DMS 273 treated with DMSO at 0.1 percent for 48 hours (cell line): ENCODE data around the gene C5orf52.
"Not testable (repeated sequence)": the region's sequence is repeated elsewhere in the genome, so short reads cannot be mapped to it uniquely, and the experiment has no call there.

Experiments
- DNase-seq: peaks from one replicate; lab custom pipeline; 2025; lab: John Stamatoyannopoulos, UW

C5orf52 gene

DNA sequence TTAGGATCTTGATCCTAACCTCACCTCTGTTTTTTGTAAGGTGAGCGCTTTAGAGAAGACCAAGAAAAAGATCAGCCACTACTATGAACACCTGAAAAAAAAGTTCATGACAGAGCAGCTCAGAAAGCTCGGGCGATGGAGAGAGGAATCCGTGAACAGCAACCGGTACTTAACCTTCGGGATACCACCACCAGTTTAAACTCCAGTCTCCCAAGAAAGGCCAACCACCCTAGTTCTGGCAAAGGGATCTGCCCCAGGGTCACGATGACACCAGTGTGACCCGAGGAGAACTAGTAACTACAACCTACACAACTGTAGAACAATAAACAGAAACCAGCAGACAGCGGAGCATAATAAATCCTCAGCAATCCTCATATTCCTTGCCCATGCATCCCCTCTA, 8.5 kb downstream of the C5orf52 start:
- DNase-seq = no peak

DNA sequence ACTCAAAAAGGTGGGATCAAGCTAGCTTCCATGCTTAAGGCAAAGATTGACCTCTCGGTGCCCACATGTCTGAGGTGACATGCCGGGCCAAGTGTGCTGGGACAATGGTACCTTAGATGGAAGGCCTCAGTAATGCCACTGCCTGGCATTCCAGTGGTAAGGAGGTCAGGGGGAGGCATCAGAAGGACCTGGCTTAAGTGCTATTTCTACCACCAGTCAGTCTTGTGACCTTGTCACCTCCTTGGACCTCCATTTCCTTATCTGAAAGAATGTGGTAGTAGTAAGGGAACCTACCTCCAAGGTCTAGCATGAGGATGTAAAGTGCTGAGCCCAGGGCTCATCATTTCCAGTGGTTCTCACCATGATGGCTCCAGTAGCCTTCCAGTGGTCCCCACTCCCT, 8.9 kb downstream of the C5orf52 start:
- no peak for DNase-seq

DNA sequence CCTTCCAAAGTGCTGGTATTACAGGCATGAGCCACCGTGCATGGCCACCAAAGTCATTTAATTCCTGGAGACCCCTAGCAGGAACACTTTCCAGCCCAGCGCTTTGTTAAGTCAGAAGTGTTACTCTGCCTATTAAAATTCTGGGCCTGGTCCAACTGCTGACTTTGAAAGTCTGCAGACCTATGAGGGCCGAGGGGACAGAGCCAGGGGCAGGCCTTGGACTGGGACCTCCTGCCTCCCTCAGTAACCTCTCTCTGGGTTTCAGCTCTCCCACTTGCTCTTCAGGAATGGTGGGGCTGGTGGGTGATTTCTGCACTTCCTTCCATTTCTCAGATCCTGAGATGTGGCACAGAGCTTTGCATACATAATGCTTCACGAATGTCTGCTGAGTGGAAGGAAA, 9.7 kb downstream of the C5orf52 start:
- DNase-seq = no peak

DNA sequence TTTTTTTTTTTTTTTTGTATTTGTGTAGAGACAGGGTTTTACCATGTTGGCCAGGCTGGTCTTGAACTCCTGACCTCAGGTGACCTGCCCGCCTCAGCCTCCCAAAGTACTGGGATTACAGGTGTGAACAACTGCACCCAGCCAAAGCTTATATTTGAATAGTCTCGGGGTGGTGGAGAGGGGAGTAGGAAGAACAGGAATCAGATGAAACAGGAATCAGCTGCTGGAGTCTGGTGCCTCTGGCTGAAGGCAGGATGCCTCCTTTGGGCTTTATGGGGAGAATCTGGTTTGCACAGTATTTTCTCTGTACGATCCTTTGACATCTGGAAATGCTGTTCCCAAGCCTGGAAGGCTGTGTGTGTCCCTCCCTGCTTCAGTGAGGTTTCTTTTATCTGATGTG, 10.9 kb downstream of the C5orf52 start:
- DNase-seq = no peak

DNA sequence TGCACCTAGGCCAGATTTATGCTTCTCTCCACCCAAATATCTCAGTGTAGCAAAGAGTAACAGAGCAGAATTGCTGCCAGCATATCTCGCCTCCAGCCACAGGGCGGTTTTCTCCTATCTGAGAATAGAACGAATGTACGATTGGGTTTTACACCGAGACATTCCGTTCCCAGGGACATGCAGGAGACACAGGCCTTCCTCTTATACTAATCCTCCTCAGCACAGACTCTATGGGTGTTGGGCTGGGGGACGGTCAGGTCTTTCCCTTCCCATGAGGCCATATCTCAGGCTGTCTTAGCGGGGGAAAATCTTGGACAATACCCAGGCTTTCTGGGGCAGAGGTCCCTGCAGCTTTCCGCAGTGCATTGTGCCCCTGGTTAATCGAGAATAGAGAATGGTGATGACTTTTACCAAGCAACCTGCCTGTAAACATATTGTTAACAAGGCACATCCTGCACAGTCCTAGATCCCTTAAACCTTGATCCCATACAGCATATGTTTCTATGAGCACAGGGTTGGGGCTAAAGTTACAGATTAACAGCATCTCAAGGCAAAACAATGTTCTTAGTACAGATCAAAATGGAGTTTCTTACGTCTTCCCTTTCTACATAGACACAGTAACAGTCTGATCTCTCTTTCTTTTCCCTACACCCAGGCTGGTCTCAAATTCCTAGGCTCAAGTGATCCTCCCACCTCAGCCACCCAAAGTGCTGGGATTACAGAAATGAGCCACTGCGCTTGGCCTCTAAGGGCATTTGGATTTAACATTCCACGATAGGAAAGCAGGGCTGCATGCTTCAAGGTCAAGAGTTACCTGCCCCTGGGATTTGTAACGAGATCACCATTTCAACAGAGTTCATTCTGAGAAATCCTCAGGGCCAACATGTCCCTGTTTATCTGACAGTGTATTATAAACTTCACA, 15.2 kb downstream of the C5orf52 start:
- not testable (repeated sequence) for DNase-seq

DNA sequence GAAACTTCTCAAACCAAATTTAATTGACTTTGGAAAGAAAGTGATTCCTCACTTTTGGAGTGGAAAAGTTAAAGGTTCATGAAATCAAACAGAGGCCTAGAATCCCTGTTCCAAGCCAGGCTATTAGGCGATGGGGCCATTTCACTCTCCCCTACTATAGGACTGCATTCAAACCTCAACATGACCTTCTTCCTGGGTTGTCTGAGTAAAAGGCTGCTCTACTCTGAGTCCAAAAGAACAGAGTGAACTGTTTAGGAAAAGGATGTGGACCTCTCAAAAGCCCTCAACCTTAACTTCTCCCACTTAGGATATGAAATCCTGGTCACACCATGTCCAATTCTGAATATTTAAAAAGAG, 15.8 kb downstream of the C5orf52 start:
- DNase-seq = no peak

DNA sequence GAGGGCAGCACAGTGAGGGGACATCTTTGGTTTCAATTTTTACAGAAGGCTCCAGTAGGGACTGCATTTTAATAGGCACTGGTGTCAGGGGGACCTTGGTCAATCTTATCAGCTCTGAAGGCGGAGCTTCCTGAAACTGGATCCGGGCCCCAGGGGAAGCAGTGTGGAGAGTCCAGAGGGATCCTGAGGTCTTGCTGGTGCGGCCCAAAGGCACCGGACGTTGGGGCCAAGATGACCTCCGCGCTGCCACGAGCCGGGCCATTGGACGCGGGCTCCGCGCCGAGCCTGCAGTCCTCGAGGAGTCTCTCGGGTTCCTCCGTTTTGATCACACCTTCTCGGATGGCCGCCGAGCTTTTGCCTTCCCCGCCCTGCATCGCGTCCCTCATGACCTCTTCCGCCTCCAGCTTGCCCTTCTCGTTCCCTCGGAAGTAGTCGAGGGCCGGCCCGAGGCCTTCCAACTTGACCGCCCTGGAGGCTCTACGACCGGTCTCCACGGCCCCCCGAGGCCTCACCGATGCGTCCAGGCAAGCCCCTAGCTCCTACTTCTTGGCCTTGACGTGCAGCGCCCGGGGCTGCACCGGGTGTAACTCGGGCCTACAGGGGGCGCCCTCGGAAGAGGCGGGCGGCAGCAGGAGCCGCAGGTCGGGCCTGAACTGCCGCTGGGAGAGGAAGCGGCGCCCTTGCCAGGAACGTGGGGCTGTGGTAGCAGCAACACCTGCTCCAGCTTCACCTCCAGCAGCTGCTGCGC, 18.8 kb downstream of the C5orf52 start:
- no peak for DNase-seq

DNA sequence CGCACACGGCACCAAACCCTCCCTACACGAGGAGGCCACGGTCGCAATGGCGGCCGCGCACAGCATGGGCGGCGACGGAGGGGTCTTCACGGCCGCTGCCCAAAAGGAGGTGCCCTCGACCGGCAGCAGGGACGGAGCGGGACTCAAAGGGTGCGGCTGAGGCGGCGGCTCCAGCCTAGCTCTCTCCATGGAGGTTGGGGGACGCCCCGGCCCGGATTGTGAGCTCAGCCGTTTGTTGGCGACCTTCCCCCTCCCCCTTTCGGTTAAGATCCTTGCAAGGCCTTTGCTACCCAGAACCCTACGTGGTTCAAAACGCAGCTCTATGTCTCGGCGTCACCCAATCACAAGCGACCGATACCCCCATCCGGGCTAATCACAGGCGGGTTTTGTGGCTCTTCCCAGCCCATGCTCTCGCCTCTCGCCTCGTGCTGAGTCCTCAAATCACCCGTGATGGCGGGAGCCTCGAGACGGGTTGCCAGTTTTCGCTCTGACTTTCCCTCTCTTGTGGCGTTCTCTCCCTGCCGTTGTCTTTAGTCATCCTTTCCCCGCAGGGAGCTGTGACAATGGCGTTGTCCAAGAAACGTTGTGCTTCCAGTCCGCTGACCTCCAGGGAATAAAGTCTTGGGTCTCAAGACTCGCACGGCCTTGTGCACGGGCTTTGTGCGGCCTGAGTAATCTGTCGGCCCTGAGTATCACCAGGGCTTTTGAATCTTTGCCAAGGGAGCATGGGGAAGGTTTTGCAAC, 19.5 kb downstream of the C5orf52 start:
- no peak for DNase-seq

DNA sequence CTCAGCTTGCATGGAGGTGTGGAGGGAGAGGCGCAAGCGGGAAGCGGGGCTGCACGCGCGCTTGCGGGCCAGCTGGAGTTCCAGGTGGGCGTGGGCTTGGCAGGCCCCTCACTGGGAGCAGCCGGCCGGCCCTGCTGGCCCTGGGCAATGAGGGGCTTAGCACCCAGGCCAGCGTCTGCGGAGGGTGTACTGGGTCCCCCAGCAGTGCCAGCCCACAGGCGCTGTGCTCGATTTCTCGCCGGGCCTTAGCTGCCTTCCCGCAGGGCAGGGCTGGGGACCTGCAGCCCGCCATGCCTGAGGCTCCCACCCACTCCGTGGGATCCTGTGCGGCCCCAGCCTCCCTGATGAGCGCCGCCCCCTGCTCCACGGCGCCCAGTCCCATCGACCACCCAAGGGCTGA, 22.5 kb downstream of the C5orf52 start:
- DNase-seq = not testable (repeated sequence)

DNA sequence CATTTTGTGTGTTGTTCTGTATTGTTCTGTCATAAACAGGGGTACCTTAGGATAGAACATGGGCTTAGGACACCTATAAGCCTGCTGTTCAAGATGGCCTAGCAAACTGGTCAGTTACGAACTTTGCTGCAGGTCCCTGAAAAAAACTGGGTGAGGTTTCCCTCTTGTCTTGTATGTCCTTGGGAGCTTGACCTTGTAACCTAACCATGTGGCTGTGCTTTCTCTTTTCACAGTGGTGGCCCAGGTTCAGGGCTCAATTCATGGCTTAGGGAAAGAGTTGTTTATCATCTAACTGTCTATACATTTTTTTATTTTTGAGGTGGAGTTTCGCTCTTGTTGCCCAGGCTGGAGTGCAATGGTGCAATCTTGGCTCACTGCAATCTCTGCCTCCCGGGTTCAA, 24.8 kb downstream of the C5orf52 start:
- DNase-seq = not testable (repeated sequence)

DNA sequence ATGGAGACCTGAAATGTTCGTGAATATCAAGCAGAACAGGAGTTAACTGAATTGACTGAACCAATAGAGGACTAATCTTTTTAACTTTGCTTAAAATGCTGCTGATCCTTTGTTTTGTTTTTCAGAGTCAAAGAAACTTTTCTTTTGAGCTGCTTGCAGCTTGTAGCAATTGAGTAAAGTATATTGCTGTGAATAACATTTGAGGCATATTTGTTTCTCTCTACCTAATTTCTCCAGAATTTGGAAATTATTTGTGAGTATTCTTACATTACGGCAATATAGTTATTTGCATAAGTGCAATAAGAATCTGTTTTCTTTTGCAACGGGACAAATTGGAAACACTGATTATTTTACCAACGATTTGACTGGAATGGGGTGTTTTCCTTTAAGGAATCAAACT, 27.3 kb downstream of the C5orf52 start:
- DNase-seq = not testable (repeated sequence)

DNA sequence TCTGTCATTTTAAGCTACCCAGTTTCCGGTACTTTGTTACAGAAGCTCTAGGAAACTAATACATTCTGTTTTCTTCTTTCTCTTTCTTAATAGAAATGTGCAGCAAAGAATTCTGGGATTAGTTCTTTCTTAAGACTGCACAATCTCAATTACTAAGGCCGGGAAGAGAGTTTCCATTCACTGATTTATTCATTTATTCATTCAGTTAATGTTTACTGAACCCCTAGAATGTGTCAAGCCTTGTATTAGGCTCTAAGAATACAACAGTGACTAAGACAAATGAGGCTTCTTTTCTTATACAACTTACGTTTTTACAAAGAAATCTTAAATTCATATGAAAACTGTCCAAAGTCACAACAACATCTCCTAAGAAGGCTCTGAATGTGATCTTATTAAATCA, 32.4 kb downstream of the C5orf52 start:
- no peak for DNase-seq

DNA sequence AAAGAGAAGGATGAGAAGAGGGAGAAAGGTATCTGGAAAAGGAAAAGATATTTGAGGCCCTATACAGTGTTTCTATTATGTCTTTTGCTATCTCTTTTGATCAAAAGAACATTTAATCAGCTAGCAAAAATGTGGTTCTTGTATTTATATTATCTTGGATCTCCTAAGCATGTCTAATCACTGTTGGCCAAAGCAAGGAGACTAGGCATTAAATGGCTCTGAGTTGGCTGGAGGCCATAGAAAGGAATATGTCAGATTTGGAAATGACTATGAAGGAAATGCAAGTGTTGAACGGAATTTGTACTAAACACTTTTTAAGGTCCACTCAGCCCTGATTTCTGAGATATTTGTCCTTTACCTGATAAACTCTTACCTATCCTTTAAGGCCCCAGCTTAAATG, 37.5 kb downstream of the C5orf52 start:
- DNase-seq = no peak

DNA sequence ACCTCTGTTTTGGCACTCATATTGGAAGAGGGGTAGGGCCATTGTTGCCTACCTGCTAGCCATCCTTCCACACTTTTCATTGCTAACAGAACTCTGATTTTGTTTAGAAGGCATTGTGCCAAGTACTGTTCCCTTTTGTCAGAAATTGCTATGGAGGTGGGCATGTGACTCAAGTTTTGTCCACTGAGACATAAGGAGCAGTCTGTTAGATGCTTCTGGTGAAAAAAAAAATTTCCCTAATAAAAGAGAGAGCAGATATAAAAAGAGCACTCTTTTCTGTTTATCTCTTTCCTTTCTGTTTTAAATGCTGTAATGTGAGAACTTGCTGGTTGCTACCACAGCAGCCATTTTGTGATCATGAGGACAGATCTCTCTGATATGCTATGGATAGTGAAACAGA, 38.0 kb downstream of the C5orf52 start:
- DNase-seq = no peak

DNA sequence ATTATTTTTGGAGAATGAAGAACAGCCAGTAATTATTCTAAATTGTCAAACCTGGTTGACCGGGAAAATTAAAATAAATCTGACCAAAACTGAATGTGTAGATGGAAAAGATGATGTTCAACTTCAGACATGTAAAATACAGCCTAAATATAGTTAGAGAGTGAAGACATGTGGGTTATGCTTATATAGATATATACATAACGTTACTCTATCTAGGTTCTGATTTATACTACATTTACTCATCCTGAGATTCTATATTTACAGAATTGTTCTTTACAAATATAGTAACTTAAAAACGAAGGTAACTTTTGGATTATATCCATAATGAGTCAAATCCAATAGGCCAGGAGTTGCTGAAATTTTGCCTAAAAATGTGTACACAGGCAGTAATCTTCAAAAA, 39.1 kb downstream of the C5orf52 start:
- no peak for DNase-seq

DNA sequence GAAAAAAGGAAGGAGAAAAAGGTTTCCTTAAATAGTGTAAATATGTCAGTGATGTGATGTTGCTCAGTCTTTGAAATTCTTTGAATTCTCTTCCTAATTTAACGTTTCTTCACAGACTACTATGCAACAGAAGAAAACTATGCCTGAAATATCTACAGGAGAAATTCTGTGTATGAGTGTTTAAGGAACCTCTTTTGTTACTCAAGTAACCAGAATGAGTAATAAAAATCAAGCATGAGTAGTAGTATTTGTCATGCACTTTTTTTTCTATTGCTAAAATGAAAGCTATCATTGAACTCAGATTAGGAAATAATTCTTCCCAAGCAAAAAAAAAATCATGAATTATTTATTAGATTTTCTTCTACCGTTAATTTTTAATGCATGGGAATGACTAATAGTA, 39.5 kb downstream of the C5orf52 start:
- DNase-seq = no peak

DNA sequence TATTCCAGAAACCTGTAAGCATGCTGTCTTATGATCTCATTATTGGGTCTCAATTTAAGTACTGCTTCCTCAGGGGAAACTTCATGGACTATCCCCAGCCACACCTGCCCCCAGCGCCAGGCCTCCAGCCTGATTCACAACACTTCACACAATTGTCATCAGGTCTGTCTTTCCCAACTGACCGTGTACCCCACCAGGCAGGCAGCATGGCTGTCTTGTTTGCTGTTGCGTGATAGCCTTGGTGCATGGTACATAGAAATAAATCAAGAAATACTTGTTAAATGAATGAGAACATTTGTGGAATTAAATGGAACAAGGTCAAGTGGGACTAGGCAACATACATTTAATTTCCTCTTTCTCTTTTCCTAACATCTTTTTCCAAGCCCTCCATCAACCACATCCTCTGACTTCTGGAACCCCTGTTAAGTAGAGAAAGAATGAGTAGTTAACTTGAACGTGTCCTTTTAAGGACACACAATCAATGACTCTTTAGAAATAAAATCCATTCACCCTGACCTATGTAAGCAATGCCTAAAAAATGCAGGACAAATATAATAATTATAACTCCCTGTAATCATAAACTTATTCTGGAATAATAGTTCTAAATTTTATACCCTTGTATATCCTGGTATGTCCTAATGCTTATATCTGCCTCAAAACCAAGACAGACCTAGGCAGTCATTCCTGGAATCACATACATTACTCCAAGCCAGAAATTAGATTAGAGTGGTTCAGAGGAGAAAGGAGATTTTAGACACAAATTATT, 42.7 kb downstream of the C5orf52 start:
- no peak for DNase-seq

DNA sequence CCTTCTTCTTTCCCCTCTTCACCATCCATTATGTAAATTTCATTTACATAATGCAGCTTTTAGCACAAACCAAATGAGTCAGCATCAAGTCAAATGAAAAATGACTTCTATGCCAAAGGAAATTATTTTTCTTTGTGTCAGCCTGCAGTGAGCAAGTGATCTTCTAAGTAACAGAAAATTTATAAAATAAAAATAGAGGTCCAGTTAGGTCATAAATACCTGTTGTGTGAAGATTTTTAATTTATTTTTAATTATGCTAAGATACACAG, 43.2 kb downstream of the C5orf52 start:
- DNase-seq = no peak

DNA sequence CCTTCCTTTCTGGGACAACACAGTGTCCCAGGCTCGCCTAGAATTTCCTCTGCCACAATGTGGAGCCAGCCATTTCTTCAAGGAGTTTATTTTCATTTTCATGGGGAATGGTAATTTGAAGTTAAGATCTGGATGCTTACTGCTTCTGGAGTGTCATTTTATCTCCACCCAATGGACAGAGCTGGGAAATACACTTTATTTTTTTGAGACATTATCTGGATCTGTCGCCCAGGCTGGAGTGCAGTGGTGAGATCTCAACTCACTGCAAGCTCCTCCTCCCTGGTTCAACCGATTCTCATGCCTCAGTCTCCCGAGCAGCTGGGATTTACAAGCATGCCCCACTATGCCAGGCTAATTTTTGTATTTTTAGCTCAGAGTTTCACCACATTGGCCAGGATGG, 47.2 kb downstream of the C5orf52 start:
- no peak for DNase-seq

DNA sequence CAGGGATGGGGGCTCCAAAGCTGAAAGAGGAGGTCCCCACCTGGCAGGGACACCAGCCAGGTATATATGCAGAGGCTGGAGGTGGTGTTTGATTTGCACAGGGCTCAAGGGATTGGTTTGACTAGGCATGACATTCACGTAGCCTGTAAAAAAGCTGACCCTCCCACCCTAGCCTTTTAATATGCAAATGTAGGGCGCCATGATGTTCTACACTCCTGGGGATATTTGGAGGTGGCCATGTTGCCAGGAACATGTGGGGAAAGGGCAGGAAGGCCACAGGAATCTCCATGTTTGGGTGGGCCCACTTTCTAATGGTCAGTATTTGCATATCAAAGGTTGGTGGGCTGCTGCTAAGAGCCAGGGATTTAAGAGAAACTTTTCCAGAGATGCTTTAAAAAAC, 47.9 kb downstream of the C5orf52 start:
- DNase-seq = no peak

DNA sequence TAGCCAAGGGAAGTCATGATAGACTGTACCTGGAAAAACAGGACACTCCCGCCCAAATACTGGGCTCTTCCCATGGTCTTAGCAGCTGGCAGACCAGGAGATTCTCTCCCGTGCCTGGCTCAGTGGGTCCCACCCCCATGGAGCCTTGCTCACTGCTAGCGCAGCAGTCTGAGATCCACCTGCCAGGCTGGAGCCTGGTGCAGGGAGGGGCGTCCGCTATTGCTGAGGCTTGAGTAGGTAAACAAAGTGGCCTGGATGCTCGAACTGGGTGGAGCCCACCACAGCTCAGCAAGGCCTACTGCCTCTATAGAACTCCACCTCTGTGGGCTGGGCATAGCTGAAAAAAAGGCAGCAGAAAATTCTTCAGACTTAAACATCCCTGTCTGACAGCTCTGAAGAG, 49.8 kb downstream of the C5orf52 start:
- no peak for DNase-seq

DNA sequence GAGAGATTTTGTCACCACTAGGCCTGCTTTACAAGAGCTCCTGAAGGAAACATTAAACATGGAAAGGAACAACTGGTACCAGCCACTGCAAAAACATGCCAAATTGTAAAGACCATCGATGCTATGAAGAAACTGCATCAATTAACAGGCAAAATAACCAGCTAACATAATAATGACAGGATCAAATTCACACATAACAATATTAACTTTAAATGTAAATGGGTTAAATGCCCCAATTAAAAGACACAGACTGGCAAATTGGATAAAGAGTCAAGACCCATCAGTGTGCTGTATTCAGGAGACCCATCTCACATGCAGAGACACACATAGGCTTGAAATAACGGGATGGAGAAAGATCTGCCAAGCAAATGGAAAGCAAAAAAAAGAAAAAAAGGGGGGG, 51.6 kb downstream of the C5orf52 start:
- DNase-seq = not testable (repeated sequence)
